Eye (tissue), 1 donor: ENCODE results near the gene DHRSX.
"Not testable (repeated sequence)": the region's sequence is repeated elsewhere in the genome, so short reads cannot be mapped to it uniquely, and the experiment has no call there.

ENCODE experiments used
- DNase-seq: peaks from one replicate; pipeline ENCODE4 v3.0.0-alpha.2; 2015

Gene DHRSX

GRCh38 chrX:2500803-2501558 is at the start of gene DHRSX, which contains the start of gene ZBED1:
TSS of gene DHRSX (minus strand) at chrX:2500976. CDS start at chrX:2500925, 51 bp downstream.
TSS of gene ZBED1 (minus strand) at chrX:2500976. CDS start at chrX:2490719, 10,257 bp downstream.
- DNase-seq: no peak

DNA sequence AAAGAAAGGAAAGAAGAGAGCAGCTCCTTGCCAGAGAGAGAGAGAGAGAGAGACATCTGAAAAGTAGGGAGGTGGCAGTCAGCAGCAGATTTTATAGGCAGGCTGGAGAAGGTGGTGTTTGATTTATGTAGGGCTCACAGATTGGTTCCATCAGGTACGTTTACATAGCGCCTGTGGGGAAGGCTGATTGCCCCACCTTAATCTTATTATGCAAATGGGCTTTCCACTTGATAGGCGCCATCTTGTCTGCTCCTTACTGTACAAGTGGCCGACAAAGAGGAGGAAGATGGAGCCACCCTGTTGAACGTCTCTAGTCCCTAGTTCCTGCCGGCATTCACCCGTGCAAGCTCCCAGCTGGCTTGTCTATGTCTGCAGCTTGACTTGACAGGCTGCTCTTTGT is 49.1 kb upstream of the DHRSX start:
- no peak for DNase-seq

DNA sequence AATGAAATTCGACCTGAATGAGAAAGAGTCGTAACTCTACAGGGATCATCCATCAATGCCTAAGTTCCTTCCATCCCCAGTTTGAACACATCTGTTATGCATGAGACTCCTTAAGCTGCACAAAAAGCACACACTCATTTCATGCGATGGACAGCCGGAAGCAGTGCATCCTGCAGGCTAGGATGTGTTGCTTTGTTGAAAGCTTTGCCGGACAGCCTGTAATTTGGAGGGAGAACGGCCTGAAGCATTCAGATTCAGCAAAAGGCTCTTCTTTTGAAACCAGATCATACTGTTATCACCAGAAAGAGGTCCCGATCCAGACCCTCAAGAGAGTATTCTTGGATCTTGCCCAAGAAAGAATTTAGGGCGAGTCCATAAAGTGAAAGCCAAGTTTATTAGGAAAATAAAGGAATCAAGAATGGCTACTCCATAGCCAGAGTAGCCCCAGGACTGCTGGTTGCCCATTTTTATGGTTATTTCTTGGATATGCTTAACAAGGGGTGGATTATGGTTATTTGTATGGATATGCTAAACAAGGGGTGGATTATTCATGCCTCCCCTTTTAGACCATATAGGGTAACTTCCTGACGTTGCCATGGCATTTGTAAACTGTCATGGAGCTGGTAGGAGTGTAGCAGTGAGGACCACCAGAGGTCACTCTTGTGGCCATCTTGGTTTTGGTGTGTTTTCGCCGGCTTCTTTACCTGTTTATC is 48.1 kb upstream of the DHRSX start:
- DNase-seq: no peak

DNA sequence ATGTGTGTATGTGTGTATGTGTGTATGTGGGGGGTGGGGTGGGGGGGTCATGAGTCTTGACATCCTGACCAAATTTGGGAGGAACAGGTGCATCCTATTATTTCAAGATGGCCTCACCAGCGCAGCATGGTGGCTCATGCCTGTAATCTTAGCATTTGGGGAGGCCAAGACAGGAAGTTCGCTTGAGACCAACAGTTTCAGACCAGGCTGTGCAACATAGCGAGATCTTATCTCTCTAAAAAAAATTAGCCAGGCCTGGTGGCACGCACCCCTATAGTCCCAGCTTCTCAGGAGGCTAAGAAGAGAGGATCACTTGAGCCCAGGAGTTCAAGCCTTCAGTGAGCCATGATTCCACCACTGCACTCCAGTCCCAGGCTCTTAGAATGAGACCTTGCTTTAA is 47.0 kb upstream of the DHRSX start:
- no peak for DNase-seq

GRCh38 chrX:2546496-2546895 is 45.7 kb upstream of the DHRSX start:
- no peak for DNase-seq

- DNase-seq: no peak
These were observed 44.4 kb upstream of the DHRSX start for GRCh38 chrX:2545144-2545543.

- no peak for DNase-seq
These were observed 42.2 kb upstream of the DHRSX start for GRCh38 chrX:2542826-2543521.

GRCh38 chrX:2541603-2542002 is 40.8 kb upstream of the DHRSX start:
- DNase-seq: no peak

- DNase-seq: no peak
These were observed 39.7 kb upstream of the DHRSX start for GRCh38 chrX:2540426-2540947.

DNA sequence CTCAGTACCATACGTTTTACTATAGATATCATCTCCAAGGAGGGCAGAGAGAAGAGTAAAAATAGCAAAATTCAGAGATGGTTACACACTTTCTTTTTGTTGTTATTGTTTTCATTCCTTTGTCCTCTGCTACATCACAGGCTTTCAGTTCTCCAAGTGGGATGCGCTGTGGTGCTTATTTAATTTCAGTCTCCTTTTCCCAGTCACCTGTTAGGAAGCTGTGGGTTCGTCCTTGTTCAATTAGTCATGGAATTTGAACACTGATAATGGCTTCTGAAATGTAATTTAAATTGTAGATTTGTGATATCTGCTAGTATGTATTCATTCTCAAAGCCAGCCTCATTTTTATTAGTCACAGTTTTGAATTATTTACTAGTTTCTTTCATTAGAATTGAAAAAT is 38.8 kb upstream of the DHRSX start:
- no peak for DNase-seq

- peak; percentile 68 for DNase-seq
These were observed 37.4 kb upstream of the DHRSX start for GRCh38 chrX:2538031-2538757.

DNA sequence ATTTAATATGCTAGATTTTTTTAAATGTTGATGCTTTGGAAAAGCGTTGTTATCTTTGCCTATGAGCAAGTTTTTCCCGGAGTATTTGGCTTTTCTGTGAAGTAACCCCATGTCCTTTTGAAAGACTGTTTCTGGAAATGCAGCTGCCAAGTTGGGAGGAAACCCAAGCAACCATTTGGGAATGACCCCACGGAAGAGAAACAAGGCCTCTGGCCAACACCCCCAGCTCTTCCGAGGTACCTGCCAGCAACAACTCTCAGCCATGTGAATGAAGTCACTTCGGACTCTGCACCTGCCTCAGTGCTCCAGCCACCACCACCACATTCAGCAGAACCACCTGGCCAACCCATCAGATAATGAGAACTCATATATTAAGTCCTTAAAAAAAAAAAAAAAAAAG is 36.2 kb upstream of the DHRSX start:
- no peak for DNase-seq

DNA sequence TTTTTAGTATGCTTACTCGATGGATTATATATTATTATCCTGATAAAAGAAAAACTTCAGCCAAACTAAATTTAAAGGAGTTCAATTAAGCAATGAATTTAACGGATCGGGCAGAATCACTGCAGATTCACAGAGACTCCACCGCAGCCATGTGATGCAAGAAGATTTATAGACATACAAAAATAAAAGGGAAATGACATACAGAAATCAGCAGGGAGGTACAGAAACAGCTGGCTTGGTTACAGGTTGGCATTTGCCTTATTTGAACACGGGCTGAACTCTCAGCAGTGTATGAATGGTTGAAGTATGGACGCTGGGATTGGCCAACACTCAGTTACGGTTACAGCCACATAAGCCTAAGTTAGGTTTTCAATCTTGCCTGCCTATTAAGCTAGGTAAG is 35.4 kb upstream of the DHRSX start:
- no peak for DNase-seq

GRCh38 chrX:2534261-2535021 is 33.7 kb upstream of the DHRSX start:
- not testable (repeated sequence) for DNase-seq

GRCh38 chrX:2533424-2533823 is 32.6 kb upstream of the DHRSX start:
- no peak for DNase-seq

DNA sequence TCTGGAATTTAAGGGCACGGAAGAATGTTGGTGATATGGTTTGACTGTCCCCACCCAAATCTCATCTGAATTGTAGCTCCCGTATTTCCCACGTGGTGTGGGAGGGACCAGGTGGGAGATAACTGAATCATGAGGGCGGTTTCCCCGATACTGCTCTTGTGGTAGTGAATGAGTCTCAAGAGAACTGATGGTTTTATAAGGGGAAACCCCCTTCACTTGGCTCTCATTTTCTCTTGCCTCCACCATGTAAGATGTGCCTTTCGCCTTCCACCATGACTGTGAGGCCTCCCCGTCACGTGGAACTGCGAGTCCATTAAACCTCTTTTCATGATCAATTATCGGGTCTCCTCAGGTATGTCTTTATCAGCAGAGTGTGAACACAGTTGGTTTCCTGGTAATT is 25.6 kb upstream of the DHRSX start:
- no peak for DNase-seq

DNA sequence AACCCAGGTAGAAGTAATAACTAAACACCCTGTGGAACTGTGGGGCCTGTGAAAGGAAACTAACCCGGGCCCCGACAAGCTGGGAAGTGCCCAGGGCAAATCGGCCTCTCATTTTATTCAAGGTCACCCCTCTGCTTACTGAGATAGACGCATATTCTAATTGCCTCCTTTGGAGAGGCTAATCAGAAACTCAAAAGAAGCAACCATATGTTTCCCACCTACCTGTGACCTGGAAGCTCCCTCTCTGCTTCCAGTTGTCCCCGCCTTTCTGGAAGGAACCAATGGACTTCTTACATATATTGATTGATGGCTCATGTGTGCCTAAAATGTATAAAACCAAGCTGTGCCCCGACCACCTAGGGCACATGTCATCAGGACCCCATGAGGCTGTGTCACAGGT is 23.1 kb upstream of the DHRSX start:
- no peak for DNase-seq

DNA sequence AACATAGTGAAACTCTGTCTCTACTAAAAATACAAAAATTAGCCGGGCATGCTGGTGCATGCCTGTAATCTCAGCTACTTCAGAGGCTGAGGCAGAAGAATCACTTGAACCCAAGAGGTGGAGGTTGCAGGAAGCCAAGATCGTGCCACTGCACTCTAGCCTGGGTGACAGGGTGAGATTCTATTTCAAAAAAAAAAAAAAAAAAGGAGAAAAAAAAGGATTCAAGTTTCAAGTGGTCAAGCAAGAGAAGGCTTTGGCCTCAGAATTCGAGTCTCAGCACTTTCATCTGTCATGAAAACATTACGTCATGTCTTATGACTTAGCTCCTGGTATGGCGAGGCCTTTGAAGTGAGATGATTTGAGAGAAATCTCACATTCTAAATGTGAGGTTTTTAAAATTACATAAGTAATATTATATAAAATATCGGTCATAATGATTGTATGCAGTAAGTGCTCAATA is 21.2 kb upstream of the DHRSX start:
- no peak for DNase-seq

GRCh38 chrX:2521092-2521926 is 20.5 kb upstream of the DHRSX start:
- DNase-seq: no peak

DNA sequence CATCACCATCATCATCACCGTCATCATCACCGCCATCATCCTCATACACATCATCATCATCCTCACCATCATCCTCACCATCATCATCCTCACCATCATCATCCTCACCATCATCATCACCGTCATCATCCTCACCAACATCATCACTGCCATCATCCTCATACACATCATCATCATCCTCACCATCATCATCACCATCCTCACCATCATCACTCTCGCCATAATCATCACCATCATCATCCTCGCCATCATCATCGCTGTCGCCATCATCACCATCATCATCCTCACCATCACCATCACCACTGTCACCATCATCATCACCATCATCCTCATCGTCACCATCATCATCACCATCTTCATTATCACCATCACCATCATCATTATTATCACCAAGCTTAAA is 19.8 kb upstream of the DHRSX start:
- DNase-seq: no peak

GRCh38 chrX:2519638-2520037 is 18.9 kb upstream of the DHRSX start:
- DNase-seq: not testable (repeated sequence)
